Measurements from ENCODE around the gene PYGB.

- TF ChIP-seq POLR2AphosphoS5 (IDR thresholded peaks at IDR 0.05; ENCODE audit: low read depth, low read length) (no peak), TAF1 (IDR thresholded peaks at IDR 0.05; ENCODE audit: borderline replicate concordance, insufficient read depth, low read length) (no peak), REST (IDR thresholded peaks at IDR 0.05; ENCODE audit: insufficient read depth in 1 of 2, low read depth in 2 of 2, low read length in 2 of 2) (no peak), SIN3A (IDR thresholded peaks at IDR 0.05; ENCODE audit: borderline replicate concordance, insufficient read depth, low read length) (no peak), FOXP2 (optimal IDR thresholded peaks at IDR 0.05; ENCODE audit: borderline replicate concordance, extremely low read depth, extremely low read length, insufficient read depth) (no peak)
Observed at GRCh38 chr20:25321991-25322390, 74.1 kb downstream of the PYGB start.

Measured in PFSK-1 (cell line).